ENCODE results near the gene CWF19L2. TPM values are rescaled to one million over a fixed set of nuclear protein-coding genes. Genes with fewer than 3 reads are reported as not detected.
"Not testable (repeated sequence)": the region's sequence is repeated elsewhere in the genome, so short reads cannot be mapped to it uniquely, and the experiment has no call there.

The CWF19L2 gene
- total RNA-seq: 9.3 and 11.2 TPM in 2 replicates

DNA sequence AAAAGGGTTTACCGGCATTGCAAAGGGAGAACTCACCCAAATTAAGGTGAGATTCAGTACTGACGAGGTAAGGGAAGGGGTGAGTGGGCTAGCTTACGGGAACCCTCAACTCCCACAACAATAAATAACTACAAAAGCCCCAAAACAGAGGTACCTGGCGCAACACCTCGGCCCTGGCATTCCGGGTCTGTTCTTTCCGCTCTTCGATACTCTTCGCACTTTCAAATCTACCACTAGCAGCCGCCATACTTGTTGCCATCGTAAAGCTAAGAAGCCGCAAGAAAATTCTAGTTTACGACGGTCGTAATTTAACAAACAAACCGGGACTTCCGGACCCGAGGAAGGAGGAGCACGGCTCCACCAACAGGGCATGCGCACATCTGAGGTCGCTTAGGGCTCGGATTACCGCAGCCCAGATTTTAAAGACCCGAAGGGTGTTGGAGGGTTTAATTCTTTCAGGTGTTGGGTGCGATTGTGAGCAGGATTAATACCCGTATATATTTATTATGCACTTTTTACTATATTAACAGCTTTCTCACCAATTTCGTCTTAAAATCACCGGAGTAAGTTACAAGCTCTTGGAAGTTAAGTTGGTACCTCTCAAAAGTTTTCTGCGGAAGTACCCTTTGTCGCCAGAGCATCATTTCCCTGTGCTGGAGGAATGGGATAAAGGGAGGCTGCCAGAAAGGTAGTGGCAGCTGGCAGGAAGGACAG is at the start of gene CWF19L2:
Gene CWF19L2 (minus strand): TSS at position 268 of the 714 bp plus-strand sequence. CDS start 9 bp downstream, at position 259.
- DNase-seq (ENCODE audit: low read depth): peak; percentile 95
- H3K4me3 ChIP-seq (ENCODE audit: low read depth, low read length): peak within 1 kb of the TSS; percentile 99
- TF ChIP-seq, protein P1, sequence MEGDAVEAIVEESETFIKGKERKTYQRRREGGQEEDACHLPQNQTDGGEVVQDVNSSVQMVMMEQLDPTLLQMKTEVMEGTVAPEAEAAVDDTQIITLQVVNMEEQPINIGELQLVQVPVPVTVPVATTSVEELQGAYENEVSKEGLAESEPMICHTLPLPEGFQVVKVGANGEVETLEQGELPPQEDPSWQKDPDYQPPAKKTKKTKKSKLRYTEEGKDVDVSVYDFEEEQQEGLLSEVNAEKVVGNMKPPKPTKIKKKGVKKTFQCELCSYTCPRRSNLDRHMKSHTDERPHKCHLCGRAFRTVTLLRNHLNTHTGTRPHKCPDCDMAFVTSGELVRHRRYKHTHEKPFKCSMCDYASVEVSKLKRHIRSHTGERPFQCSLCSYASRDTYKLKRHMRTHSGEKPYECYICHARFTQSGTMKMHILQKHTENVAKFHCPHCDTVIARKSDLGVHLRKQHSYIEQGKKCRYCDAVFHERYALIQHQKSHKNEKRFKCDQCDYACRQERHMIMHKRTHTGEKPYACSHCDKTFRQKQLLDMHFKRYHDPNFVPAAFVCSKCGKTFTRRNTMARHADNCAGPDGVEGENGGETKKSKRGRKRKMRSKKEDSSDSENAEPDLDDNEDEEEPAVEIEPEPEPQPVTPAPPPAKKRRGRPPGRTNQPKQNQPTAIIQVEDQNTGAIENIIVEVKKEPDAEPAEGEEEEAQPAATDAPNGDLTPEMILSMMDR (IDR thresholded peaks at IDR 0.05; ENCODE audit: insufficient read depth, low read depth, low read length): no peak

DNA sequence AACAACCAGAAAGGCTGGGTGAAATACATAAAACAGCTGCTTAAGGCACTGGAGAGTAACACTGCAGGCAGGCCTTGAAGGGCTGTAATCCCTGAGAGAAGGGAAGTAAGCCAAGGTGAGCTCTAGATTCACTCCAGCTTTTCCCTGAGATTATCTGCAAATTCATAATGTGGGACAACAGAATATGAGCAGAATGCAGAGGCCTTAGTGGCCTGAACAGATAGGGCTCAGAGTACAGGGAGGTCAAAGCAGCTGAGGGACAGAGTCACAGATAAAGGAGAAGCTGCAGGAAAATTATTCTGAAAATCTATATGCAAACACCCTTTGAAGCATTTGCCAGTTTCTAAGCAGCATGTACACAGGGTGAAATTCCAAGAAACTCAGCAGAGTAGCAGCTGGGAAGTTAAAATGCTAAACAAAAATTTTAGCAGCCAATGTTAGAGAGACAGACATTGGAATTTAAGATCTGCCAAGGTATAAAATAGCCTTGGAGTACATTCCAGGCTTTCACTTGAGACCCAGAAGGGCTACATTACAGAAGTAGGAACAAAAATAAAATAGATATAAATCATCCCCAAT is 48.1 kb upstream of the CWF19L2 start:
- TF ChIP-seq, protein P1 (IDR thresholded peaks at IDR 0.05; ENCODE audit: insufficient read depth, low read depth, low read length): no peak
- DNase-seq (ENCODE audit: low read depth): no peak
- no peak overlapping the region for H3K4me3 ChIP-seq (ENCODE audit: low read depth, low read length)

DNA sequence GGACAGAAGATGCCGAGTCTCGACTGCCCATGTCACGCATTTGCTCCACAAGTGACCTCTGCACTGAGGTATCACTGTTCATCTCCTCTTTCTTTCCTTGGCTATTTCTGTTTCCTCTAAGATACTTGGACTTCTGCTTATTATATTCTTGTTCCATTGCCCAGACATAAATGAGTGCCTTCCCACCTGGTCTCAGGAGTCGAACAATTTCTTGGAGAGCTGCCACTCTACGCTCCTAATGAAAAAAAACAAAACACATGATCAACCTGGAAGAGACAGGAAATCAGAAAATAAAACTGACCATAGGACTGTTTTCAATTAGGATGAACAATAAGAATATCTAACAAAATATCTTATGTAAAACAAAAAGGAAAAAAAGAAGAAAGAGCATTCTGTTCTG is 47.4 kb upstream of the CWF19L2 start:
- no peak overlapping the region for H3K4me3 ChIP-seq (ENCODE audit: low read depth, low read length)
- TF ChIP-seq, protein P1 (IDR thresholded peaks at IDR 0.05; ENCODE audit: insufficient read depth, low read depth, low read length): no peak
- DNase-seq (ENCODE audit: low read depth): no peak

DNA sequence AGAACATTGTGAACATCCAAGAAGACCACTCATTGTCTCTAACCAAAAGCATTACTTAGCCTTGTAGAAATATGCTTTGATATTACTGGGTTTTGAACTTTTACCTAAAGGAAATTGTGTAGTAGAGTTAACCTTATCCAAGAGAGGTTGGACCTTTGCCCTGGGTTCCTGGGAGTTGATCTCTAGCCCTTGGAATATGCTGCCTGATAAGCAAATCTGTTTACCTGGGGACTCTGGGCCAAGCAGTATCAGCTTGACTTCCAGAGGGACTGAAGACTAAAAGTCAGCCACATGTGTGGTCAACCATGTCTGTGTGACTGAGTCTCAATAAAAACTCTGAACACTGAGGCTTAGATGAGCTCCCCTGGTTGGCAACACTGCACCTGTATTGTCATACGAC is 44.1 kb upstream of the CWF19L2 start:
- DNase-seq (ENCODE audit: low read depth): no peak
- H3K4me3 ChIP-seq (ENCODE audit: low read depth, low read length): no peak overlapping the region

DNA sequence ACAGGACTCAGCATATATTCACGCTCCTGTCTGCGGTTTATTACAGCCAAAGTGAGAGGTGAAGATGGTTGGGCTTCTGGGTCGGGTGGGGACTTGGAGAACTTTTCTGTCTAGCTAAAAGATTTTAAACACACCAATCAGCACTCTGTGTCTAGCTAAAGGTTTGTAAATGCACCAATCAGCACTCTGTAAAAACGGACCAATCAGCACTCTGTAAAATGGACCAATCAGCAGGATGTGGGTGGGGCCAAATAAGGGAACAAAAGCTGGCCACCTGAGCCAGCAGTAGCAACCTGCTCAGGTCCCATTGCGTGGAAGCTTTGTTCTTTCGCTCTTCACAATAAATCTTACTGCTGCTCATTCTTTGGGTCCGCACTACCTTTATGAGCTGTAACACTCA is 39.7 kb upstream of the CWF19L2 start:
- not testable (repeated sequence) for DNase-seq (ENCODE audit: low read depth); H3K4me3 ChIP-seq (ENCODE audit: low read depth, low read length)

More for the DNA sequence above, 44.1 kb upstream of the CWF19L2 start:
- TF ChIP-seq, protein P1 (IDR thresholded peaks at IDR 0.05; ENCODE audit: insufficient read depth, low read depth, low read length): no peak

DNA sequence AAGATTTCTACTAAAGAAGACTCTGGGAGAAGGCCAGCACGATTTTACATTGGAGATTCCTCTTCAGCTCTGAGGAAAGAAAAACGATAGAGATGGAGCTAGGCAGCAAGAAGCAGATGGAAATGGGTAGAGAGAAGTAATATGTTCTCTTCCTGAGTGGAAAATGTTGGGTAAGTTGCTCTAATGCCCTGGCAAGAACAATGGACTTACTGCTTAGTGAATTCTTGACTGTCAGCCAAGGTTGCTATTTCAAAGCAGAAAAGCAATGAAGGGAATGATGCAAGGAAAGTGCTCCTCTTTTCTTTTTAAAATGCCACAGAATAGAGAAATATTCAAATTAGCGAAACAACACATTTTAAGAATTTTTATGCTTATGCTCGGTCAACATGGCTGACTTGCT is 38.4 kb upstream of the CWF19L2 start:
- peak; percentile 18 for DNase-seq (ENCODE audit: low read depth)
- no peak overlapping the region for H3K4me3 ChIP-seq (ENCODE audit: low read depth, low read length)
- TF ChIP-seq, protein P1 (IDR thresholded peaks at IDR 0.05; ENCODE audit: insufficient read depth, low read depth, low read length): no peak

DNA sequence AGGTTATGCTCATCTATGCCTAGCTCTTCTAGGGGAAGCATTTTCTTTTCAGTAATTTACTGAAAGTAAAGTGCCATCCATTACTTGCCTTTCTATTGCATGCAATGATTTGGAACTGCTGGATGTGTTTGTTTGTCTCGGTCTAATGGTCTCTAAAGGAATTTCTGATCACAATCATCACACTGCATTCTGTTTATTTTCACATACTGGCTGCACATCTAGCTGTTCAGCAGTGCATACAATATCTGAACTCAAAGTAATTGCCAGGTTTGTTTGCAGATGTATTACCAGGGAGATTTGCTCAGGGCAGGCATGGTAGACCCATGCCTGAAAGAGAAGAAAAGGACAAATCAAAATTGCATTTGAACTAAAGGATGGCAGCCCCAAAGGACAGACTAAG is 36.4 kb upstream of the CWF19L2 start:
- TF ChIP-seq, protein P1 (IDR thresholded peaks at IDR 0.05; ENCODE audit: insufficient read depth, low read depth, low read length): no peak
- no peak for DNase-seq (ENCODE audit: low read depth)
- no peak overlapping the region for H3K4me3 ChIP-seq (ENCODE audit: low read depth, low read length)
